GM12864 (cell line): ENCODE measurements around the gene WNT3.
A peak's percentile ranks its signal among the peaks of the same experiment; 100 is the strongest.

Experiments
- DNase-seq: peaks from one replicate; pipeline ENCODE4 v3.0.0-alpha.2; 2011; ENCODE audit warnings: low read depth
- H3K4me3 ChIP-seq: 2 replicates; pipeline ENCODE4 v1.5.1; 2011; ENCODE audit warnings: mild to moderate bottlenecking, low read depth, low read length, control low read depth
- TF ChIP-seq, protein P1 (sequence below): IDR thresholded peaks from 2 replicates; pipeline ENCODE4 v1.5.1; 2011; ENCODE audit warnings: low read depth, mild to moderate bottlenecking, moderate library complexity, low read length, control low read depth, inconsistent platforms; ENCODE audit errors: missing control alignments

The WNT3 gene

GRCh38 chr17:46776298-46777005, 42.0 kb downstream of the WNT3 start:
- no peak overlapping the region for H3K4me3 ChIP-seq
- DNase-seq = no peak
- TF ChIP-seq, protein P1, sequence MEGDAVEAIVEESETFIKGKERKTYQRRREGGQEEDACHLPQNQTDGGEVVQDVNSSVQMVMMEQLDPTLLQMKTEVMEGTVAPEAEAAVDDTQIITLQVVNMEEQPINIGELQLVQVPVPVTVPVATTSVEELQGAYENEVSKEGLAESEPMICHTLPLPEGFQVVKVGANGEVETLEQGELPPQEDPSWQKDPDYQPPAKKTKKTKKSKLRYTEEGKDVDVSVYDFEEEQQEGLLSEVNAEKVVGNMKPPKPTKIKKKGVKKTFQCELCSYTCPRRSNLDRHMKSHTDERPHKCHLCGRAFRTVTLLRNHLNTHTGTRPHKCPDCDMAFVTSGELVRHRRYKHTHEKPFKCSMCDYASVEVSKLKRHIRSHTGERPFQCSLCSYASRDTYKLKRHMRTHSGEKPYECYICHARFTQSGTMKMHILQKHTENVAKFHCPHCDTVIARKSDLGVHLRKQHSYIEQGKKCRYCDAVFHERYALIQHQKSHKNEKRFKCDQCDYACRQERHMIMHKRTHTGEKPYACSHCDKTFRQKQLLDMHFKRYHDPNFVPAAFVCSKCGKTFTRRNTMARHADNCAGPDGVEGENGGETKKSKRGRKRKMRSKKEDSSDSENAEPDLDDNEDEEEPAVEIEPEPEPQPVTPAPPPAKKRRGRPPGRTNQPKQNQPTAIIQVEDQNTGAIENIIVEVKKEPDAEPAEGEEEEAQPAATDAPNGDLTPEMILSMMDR = no peak

- H3K4me3 ChIP-seq = no peak overlapping the region
- no peak for DNase-seq
- TF ChIP-seq, protein P1 = no peak
These were observed 44.3 kb downstream of the WNT3 start for GRCh38 chr17:46774108-46774737.

- no peak overlapping the region for H3K4me3 ChIP-seq
- DNase-seq = no peak
These were observed 44.8 kb downstream of the WNT3 start for GRCh38 chr17:46773676-46774075.

DNA sequence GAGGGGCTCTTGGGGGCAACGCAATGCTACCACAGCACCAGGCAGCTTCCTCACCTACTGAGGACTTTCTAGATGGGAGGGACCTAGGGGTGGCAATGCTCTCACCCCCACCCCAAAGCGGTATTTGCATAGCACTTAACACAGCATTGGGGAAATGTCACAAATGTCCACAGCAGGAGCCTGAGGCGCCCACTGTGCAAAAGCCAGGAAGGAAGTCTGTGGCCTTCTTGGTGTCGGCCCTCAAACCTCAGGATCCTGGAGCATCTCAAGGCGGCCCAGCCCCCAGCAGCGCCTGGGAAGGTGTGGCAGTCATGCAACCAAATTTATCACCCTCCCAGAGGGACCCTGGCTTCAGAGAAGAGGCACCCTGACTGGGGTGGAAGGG, 45.3 kb downstream of the WNT3 start:
- DNase-seq = no peak
- TF ChIP-seq, protein P1 = no peak
- no peak overlapping the region for H3K4me3 ChIP-seq

More at GRCh38 chr17:46773676-46774075, 44.8 kb downstream of the WNT3 start:
- TF ChIP-seq, protein P1 = no peak

DNA sequence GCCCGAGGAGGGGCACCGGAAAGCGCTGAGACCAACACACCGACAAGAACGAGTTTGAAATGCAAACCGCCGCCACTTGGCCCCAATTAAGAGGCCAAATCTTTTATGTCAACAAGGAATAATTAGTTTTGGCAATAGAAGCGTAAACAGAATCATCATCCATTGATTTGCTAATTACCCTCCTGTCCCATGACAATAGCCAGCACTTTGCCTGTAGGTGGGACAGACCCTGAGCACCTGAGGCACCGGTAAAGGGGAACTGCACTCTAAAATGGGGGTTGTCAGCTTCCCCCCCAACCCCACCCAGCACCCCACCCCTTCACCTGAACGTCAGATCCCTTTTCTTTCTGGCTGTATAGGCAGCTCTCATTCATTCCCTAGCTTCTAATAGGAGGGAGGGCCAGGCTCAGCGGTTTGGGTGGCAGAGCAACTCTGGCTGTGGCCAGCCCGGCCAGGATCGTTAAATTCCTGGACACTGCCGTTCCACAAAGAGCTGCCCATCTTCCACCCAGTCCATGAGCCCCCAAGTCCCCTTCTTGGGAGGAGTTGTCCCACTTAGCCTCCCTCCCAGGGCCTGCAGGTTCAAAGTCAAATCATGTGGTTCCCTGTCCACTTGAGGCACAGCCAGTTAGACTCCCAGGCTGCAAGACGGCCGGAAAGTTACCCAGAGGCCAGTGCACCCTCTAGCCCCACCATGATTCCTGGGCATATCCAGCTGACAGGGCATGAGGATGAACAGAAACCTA, 45.8 kb downstream of the WNT3 start:
- peak overlapping the region; percentile 56 for H3K4me3 ChIP-seq
- DNase-seq = no peak
- TF ChIP-seq, protein P1 = no peak

GRCh38 chr17:46771561-46772474, 46.7 kb downstream of the WNT3 start:
- TF ChIP-seq, protein P1 = no peak
- DNase-seq = no peak
- H3K4me3 ChIP-seq = peak overlapping the region; percentile 56
